A204.1 (cell line): ENCODE measurements around the gene ZNF500.
"Not testable (repeated sequence)": the region's sequence is repeated elsewhere in the genome, so short reads cannot be mapped to it uniquely, and the experiment has no call there.

Experiments
- FAIRE-seq: peaks from 2 replicates; lab custom pipeline; 2012; peaks lifted over from hg19 to GRCh38; lab: Jason Lieb, UNC

The ZNF500 gene

GRCh38 chr16:4796982-4797804 lies 30.2 kb upstream of the ZNF500 start:
- no peak for FAIRE-seq

GRCh38 chr16:4795828-4796572 lies 29.0 kb upstream of the ZNF500 start:
- FAIRE-seq, result no peak

- no peak for FAIRE-seq
Observed at GRCh38 chr16:4795181-4795827, 28.3 kb upstream of the ZNF500 start, which contains the start of gene SMIM22. Gene SMIM22 (plus strand): TSS chr16:4795369. CDS start chr16:4795735, 366 bp downstream.

- FAIRE-seq, result no peak
Observed at GRCh38 chr16:4792951-4793513, 26.1 kb upstream of the ZNF500 start.

GRCh38 chr16:4790871-4791270 lies 23.9 kb upstream of the ZNF500 start:
- no peak for FAIRE-seq

- FAIRE-seq, result no peak
Observed at GRCh38 chr16:4790261-4790660, 23.3 kb upstream of the ZNF500 start.

GRCh38 chr16:4788910-4789309 lies 21.9 kb upstream of the ZNF500 start:
- no peak for FAIRE-seq

GRCh38 chr16:4788489-4788889 lies 21.5 kb upstream of the ZNF500 start:
- no peak for FAIRE-seq

GRCh38 chr16:4787627-4788482 lies 20.9 kb upstream of the ZNF500 start, which contains the start of gene SEPTIN12:
Gene SEPTIN12 (minus strand): TSS chr16:4788345. CDS start chr16:4787645, 700 bp downstream.
- no peak for FAIRE-seq

- no peak for FAIRE-seq
Observed at GRCh38 chr16:4787068-4787467, 20.1 kb upstream of the ZNF500 start.

- FAIRE-seq, result no peak
Observed at GRCh38 chr16:4785758-4786433, 18.9 kb upstream of the ZNF500 start.

GRCh38 chr16:4784444-4784987 lies 17.6 kb upstream of the ZNF500 start:
- FAIRE-seq, result not testable (repeated sequence)

GRCh38 chr16:4783951-4784336 lies 17.0 kb upstream of the ZNF500 start:
- FAIRE-seq, result no peak

GRCh38 chr16:4783251-4783950 lies 16.4 kb upstream of the ZNF500 start:
- no peak for FAIRE-seq

GRCh38 chr16:4780235-4780634 lies 13.3 kb upstream of the ZNF500 start:
- FAIRE-seq, result no peak

GRCh38 chr16:4778050-4778392 lies 11.1 kb upstream of the ZNF500 start:
- FAIRE-seq, result no peak

GRCh38 chr16:4777339-4778049 lies 10.5 kb upstream of the ZNF500 start:
- FAIRE-seq, result no peak

GRCh38 chr16:4776141-4776705 lies 9.3 kb upstream of the ZNF500 start:
- no peak for FAIRE-seq

GRCh38 chr16:4775005-4775404 lies 8.0 kb upstream of the ZNF500 start:
- FAIRE-seq, result no peak
